MV-4-11 (cell line): ENCODE data around the gene PRODH.
"Not testable (repeated sequence)": the region's sequence is repeated elsewhere in the genome, so short reads cannot be mapped to it uniquely, and the experiment has no call there.

Source experiments
- DNase-seq: peaks from one replicate; lab custom pipeline; 2025; lab: John Stamatoyannopoulos, UW

Gene PRODH

GRCh38 chr22:18967391-18968010 lies 31.4 kb upstream of the PRODH start:
- DNase-seq = not testable (repeated sequence)

GRCh38 chr22:18966748-18967147 lies 30.7 kb upstream of the PRODH start:
- no peak for DNase-seq

GRCh38 chr22:18965526-18966421 lies 29.7 kb upstream of the PRODH start:
- DNase-seq = no peak

- DNase-seq = not testable (repeated sequence)
Measured at GRCh38 chr22:18964501-18965265, 28.6 kb upstream of the PRODH start.

GRCh38 chr22:18964051-18964450 lies 28.0 kb upstream of the PRODH start:
- not testable (repeated sequence) for DNase-seq

GRCh38 chr22:18962308-18962635 lies 26.2 kb upstream of the PRODH start:
- DNase-seq = no peak

- DNase-seq = not testable (repeated sequence)
Measured at GRCh38 chr22:18961632-18962307, 25.7 kb upstream of the PRODH start.

GRCh38 chr22:18961201-18961600 lies 25.1 kb upstream of the PRODH start:
- DNase-seq = not testable (repeated sequence)

GRCh38 chr22:18960166-18960820 lies 24.2 kb upstream of the PRODH start:
- not testable (repeated sequence) for DNase-seq

- not testable (repeated sequence) for DNase-seq
Measured at GRCh38 chr22:18959741-18960140, 23.6 kb upstream of the PRODH start.

GRCh38 chr22:18959266-18959665 lies 23.2 kb upstream of the PRODH start:
- not testable (repeated sequence) for DNase-seq

- DNase-seq = peak; percentile 70
Measured at GRCh38 chr22:18958738-18959137, 22.6 kb upstream of the PRODH start.

GRCh38 chr22:18958321-18958705 lies 22.2 kb upstream of the PRODH start:
- DNase-seq = peak; percentile 8

GRCh38 chr22:18957621-18958320 lies 21.7 kb upstream of the PRODH start:
- DNase-seq = not testable (repeated sequence)

- not testable (repeated sequence) for DNase-seq
Measured at GRCh38 chr22:18956956-18957355, 20.9 kb upstream of the PRODH start.

- DNase-seq = not testable (repeated sequence)
Measured at GRCh38 chr22:18956121-18956895, 20.2 kb upstream of the PRODH start.

- DNase-seq = no peak
Measured at GRCh38 chr22:18955696-18956095, 19.6 kb upstream of the PRODH start.

GRCh38 chr22:18954990-18955571 lies 19.0 kb upstream of the PRODH start:
- no peak for DNase-seq

GRCh38 chr22:18954303-18954989 lies 18.4 kb upstream of the PRODH start:
- peak; percentile 33 for DNase-seq
